SK-N-SH (cell line): ENCODE measurements around the gene KRTCAP3. TPM values are rescaled to one million over a fixed set of nuclear protein-coding genes. Genes with fewer than 3 reads are reported as not detected.

Source experiments
- ELF1 ChIP-seq: IDR thresholded peaks from 2 replicates; pipeline ENCODE4 v1.4.0; 2012
- GABPA ChIP-seq: IDR thresholded peaks from 2 replicates; pipeline ENCODE4 v1.4.0; 2012; ENCODE audit warnings: low read depth, mild to moderate bottlenecking
- GATA2 ChIP-seq: sonication (generic); formaldehyde crosslinking; IDR thresholded peaks from 2 replicates; pipeline ENCODE4 v1.5.0; 2020; ENCODE audit warnings: mild to moderate bottlenecking, missing genetic modification reagents
- IRF3 ChIP-seq: fragments of 150-350 bp; IDR thresholded peaks from 2 replicates; pipeline ENCODE4 v1.6.1; 2016; ENCODE audit warnings: mild to moderate bottlenecking, low read depth, low read length
- MAX ChIP-seq: IDR thresholded peaks from 2 replicates; pipeline ENCODE4 v1.4.0; 2012; ENCODE audit warnings: low read depth
- MXI1 ChIP-seq: IDR thresholded peaks from 2 replicates; pipeline ENCODE4 v1.6.1; 2012; ENCODE audit warnings: mild to moderate bottlenecking, low read depth, low read length, improper control_type of control experiment
- PBX3 ChIP-seq: IDR thresholded peaks from 2 replicates; pipeline ENCODE4; 2012
- REST ChIP-seq: IDR thresholded peaks from 2 replicates; pipeline ENCODE4 v1.6.1; 2012; ENCODE audit warnings: mild to moderate bottlenecking, low read depth, low read length, moderate library complexity
- RFX5 ChIP-seq: IDR thresholded peaks from 2 replicates; pipeline ENCODE4 v1.6.1; 2012; ENCODE audit warnings: mild to moderate bottlenecking, improper control_type of control experiment, low read length
- TAF1 ChIP-seq: IDR thresholded peaks from 2 replicates; pipeline ENCODE4 v1.6.1; 2012; ENCODE audit warnings: low read depth, mild to moderate bottlenecking, low read length, moderate library complexity, borderline replicate concordance
- ZBTB33 ChIP-seq: IDR thresholded peaks from 2 replicates; pipeline ENCODE4 v1.4.0; 2012; ENCODE audit warnings: low read depth, borderline replicate concordance
- polyA plus RNA-seq, 3 experiments: library from polyadenylated mRNA; depleted of rRNA; stranded (reverse); fragments of >200 nt; gene quantifications; 2 replicates each; pipeline ENCODE4 v1.2.3, GENCODE V29; 2012
- TF ChIP-seq, protein P1 (sequence below): fragments of 150-350 bp; IDR thresholded peaks from 2 replicates; pipeline ENCODE4 v1.6.1; 2017; ENCODE audit warnings: antibody characterized with exemption, low read length, low read depth, borderline replicate concordance

Gene KRTCAP3
- polyA plus RNA-seq, 1 of the 3 experiments (the other 2 are of a cell fraction) = 4.1 TPM

GRCh38 chr2:27489498-27490397 is 47.6 kb downstream of the KRTCAP3 start, which contains the start of gene IFT172 (continued):
- no peak for TF ChIP-seq ZBTB33
- no peak for TF ChIP-seq ELF1
- TF ChIP-seq, protein P1, sequence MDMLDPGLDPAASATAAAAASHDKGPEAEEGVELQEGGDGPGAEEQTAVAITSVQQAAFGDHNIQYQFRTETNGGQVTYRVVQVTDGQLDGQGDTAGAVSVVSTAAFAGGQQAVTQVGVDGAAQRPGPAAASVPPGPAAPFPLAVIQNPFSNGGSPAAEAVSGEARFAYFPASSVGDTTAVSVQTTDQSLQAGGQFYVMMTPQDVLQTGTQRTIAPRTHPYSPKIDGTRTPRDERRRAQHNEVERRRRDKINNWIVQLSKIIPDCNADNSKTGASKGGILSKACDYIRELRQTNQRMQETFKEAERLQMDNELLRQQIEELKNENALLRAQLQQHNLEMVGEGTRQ = no peak
- TF ChIP-seq GATA2 (CRISPR knock-in tag) = no peak
- peak; percentile 68 for TF ChIP-seq TAF1
- TF ChIP-seq GABPA = no peak; the same call in 1 of the 2 replicates
- no peak for TF ChIP-seq IRF3
- no peak for TF ChIP-seq PBX3
- TF ChIP-seq REST = no peak
- peak; percentile 93 for TF ChIP-seq MAX
- TF ChIP-seq MXI1 = peak; percentile 99
- TF ChIP-seq RFX5 = peak; percentile 61; the same call in 1 of the 2 replicates
